ENCODE data around the gene ABAT.

DNA sequence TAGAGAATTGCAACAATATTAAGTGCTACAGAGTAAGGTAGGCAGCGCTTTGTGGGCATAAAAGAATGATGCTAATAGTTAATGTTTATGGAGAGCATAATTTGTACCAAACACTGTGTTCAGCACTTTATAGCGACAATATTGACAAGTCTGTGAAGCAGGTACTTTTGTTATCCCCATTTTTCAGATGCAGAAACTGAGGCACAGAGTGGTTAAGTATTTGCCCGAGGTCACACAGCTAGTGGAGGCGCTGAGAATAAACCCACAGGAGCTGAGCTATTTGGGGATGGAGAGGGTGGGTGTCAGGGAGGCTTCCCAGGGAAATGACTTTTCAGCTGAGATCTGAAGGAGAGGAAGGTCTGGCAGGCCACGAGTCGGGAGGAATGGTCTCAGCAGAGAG lies 83.6 kb downstream of the ABAT start:
- TF ChIP-seq, protein P1, sequence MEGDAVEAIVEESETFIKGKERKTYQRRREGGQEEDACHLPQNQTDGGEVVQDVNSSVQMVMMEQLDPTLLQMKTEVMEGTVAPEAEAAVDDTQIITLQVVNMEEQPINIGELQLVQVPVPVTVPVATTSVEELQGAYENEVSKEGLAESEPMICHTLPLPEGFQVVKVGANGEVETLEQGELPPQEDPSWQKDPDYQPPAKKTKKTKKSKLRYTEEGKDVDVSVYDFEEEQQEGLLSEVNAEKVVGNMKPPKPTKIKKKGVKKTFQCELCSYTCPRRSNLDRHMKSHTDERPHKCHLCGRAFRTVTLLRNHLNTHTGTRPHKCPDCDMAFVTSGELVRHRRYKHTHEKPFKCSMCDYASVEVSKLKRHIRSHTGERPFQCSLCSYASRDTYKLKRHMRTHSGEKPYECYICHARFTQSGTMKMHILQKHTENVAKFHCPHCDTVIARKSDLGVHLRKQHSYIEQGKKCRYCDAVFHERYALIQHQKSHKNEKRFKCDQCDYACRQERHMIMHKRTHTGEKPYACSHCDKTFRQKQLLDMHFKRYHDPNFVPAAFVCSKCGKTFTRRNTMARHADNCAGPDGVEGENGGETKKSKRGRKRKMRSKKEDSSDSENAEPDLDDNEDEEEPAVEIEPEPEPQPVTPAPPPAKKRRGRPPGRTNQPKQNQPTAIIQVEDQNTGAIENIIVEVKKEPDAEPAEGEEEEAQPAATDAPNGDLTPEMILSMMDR (IDR thresholded peaks at IDR 0.05; ENCODE audit: poor library complexity): no peak
- no peak for TF ChIP-seq EZH2 (IDR thresholded peaks at IDR 0.05; ENCODE audit: borderline replicate concordance)
- no peak for TF ChIP-seq EZH2phosphoT487 (IDR thresholded peaks at IDR 0.05; ENCODE audit: low read depth, severe bottlenecking, unreplicated experiment)
